Psoas muscle (tissue), 8 donors: Measurements from ENCODE around the gene OPA3. TPM values are rescaled to one million over a fixed set of nuclear protein-coding genes. Genes with fewer than 3 reads are reported as not detected.
A peak's percentile ranks its signal among the peaks of the same experiment; 100 is the strongest.

ENCODE experiments used
- ATAC-seq, 4 donors: fragments of 200-7000 bp; cut with Tn5 transposase; one replicate each; pipeline ENCODE4 v1.9.1; 2020; ENCODE audit warnings: moderate library complexity in 3 of 4, mild to moderate bottlenecking in 2 of 4
- DNase-seq, 2 donors: peaks; one replicate each; pipeline ENCODE4 v3.0.0-alpha.2; 2020
- H3K27ac ChIP-seq: fragments of 200-600 bp; one replicate; pipeline ENCODE4 v1.8.0; 2022
- H3K27me3 ChIP-seq, 3 donors: fragments of 200-600 bp in 1 of 3; one replicate each; pipeline versions ENCODE4 v1.6.1 to v1.8.0; 2013 to 2022; ENCODE audit warnings: low read length in 2 of 3, mild to moderate bottlenecking in 2 of 3, moderate library complexity in 1 of 3; ENCODE audit not compliant: insufficient read depth in 3 of 3
- H3K36me3 ChIP-seq, 2 donors: fragments of 200-600 bp in 1 of 2; one replicate each; pipeline versions ENCODE4 v1.6.1 to v1.8.0; 2013 to 2022; ENCODE audit warnings: low read depth in 1 of 2, mild to moderate bottlenecking in 1 of 2, moderate library complexity in 1 of 2; ENCODE audit not compliant: insufficient read depth in 1 of 2
- H3K4me1 ChIP-seq: fragments of 200-600 bp; one replicate; pipeline ENCODE4 v1.8.0; 2022
- H3K4me3 ChIP-seq: fragments of 200-600 bp; one replicate; pipeline ENCODE4 v1.8.0; 2022; ENCODE audit warnings: mild to moderate bottlenecking
- H3K9me3 ChIP-seq: fragments of 200-600 bp; one replicate; pipeline ENCODE4 v1.8.0; 2022
- WGBS, 3 donors: extraction: QIAGEN DNeasy Blood & Tissue Kit; methylation state at CpG; one replicate each; pipeline versions ENCODE4 v1.1.6 to v1.1.7; 2013; 5-methylcytosine and 5-hydroxymethylcytosine counted together
- intact Hi-C, 2 donors: fragments of 100-400 bp; cut with DNase I; formaldehyde crosslinking; loops; one replicate each; pipeline versions ENCODE4 v1.11.0 to v1.14.2; 2022
- polyA plus RNA-seq, 3 donors: library from polyadenylated mRNA; stranded (reverse); fragments of 200-250 nt; gene quantifications; one replicate each; pipeline ENCODE4 v1.2.3, GENCODE V29; 2013
- total RNA-seq, 4 donors: library from RNA; stranded (reverse); fragmentation: NEBNext Ultra II Directional in 2 of 4; extraction: Animal tissue kit (Norgen Biotek cat#: 25700) in 2 of 4; gene quantifications; one replicate each; pipeline versions ENCODE4 v1.2.1 to v1.2.4, GENCODE V29; 2021 to 2023
- TF ChIP-seq, protein P1 (sequence below): fragments of 200-600 bp; IDR thresholded peaks from one replicate; pipeline ENCODE4 v1.8.0; 2022; ENCODE audit warnings: antibody characterized with exemption
- donor health status: healthy with polysubstance abuse.
- donor health status: DM: no; HTN: no; CAD: no; lungs with moderate emphysema.
- donor health status: Bipolar disorder and iron deficiency.
- donor health status: healthy.
- donor health status: DM: yes; HTN: yes; CAD: no.
- donor health status: DM: no; HTN: no; CAD: no.
- donor health status: DM: no; HTN: no; CAD: no.
- donor health status: DM: yes; HTN: yes; CAD: no.

The OPA3 gene
- total and polyA plus RNA-seq, 7 donors: 9.1 to 27.6 (median 15.8) TPM

DNA sequence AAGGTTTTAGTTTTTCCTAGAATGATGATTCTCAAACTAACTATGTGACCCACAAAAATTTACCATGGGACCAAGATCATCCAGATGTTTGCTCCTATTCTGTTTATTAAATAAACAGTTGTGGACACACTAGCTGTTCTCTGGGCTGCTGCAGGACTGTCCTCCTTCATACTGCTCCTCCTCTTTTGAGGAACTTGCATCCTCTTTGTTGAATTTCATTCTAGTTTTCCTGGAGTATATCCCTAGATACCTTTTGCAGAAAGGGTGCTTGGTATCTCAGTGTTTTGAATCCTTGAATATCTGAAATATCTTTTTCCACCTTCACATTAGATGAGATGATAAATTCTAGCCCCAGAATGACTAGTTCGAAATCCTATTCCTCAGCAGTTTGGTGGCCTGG is 53.3 kb downstream of the OPA3 start:
- Histone ChIP-seq H3K4me3 (no peak overlapping the region), H3K4me1 (peaks cover 3% of the 10 kb centered on the region), H3K27ac (no peak overlapping the region), H3K36me3 (peaks cover 0 to 9% of the 10 kb centered on the region in 2 donors), H3K9me3 (no peaks in the 10 kb centered on the region), H3K27me3 (peaks cover 0 to 23% (median 4%) of the 10 kb centered on the region in 3 donors)
- DNase-seq (no peak), ATAC-seq (no peak)
- intact Hi-C loops: no loop called here
- 92 to 97% (median 97%) methylated on average over 1 of the region's 1 CpG for WGBS, 3 donors
- TF ChIP-seq, protein P1, sequence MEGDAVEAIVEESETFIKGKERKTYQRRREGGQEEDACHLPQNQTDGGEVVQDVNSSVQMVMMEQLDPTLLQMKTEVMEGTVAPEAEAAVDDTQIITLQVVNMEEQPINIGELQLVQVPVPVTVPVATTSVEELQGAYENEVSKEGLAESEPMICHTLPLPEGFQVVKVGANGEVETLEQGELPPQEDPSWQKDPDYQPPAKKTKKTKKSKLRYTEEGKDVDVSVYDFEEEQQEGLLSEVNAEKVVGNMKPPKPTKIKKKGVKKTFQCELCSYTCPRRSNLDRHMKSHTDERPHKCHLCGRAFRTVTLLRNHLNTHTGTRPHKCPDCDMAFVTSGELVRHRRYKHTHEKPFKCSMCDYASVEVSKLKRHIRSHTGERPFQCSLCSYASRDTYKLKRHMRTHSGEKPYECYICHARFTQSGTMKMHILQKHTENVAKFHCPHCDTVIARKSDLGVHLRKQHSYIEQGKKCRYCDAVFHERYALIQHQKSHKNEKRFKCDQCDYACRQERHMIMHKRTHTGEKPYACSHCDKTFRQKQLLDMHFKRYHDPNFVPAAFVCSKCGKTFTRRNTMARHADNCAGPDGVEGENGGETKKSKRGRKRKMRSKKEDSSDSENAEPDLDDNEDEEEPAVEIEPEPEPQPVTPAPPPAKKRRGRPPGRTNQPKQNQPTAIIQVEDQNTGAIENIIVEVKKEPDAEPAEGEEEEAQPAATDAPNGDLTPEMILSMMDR: no peak

DNA sequence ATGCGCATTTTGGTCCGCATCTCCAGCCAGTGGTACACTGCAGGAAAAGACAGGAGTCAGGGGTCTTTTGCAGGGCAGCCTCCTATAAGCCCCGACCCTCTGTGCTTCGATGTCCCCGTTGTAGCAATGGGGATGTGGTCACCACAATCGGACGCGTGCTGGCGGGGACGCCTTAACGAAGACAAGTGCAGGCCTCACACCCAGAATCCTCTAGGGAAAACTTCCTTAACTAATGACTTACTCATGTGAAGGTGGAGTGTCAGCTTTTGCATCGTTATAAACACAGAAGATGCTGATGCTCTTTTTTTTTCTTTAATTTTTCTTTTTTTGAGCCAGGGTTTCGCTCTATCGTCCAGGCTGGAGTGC is 55.2 kb downstream of the OPA3 start:
- Histone ChIP-seq H3K27ac (no peak overlapping the region), H3K4me3 (peak overlapping the region; percentile 25), H3K4me1 (peaks cover 3% of the 10 kb centered on the region), H3K36me3 (peaks cover 5 to 27% of the 10 kb centered on the region in 2 donors), H3K9me3 (no peaks in the 10 kb centered on the region), H3K27me3 (peaks cover 0 to 23% (median 4%) of the 10 kb centered on the region in 3 donors)
- DNase-seq (peak in 1 of 2 donors; percentile 45), ATAC-seq (no peak)
- intact Hi-C loops: no loop called here
- TF ChIP-seq, protein P1: no peak
- WGBS, 3 donors: 28 to 30% (median 29%) methylated on average over 14 of the region's 14 CpGs

DNA sequence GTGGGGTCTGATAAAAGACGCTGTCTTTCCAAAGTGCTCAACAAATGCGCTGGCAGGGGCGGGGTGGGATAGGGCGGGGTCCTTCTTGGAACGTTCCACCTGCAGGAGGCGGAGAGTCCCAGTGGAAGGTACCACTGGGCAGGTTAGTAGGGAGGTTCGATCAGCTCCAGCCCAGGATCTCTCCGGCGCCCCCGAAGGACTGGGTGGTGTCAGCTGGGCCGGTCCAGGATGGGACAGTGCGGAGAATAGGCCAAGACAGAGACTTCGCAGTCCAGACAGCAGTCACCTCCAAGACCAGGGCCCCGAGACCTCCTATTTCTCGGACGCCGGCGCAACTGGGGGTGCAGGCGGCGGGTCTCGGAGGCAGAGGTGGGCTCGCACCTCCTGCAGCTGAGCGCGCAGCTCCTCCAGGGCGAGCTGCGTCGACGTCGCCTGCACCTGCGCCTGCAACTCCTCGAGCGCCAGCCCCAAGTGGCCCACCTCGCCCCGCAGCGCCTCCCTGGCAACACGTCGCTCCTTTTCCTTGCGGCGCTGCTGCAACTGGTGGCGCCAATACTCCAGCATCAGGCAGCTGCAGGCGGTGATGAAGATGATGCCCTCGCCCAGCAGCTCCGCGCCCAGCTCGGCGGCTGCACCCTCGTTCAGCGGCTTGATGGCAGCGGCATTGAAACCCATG is 55.7 kb downstream of the OPA3 start:
- H3K36me3 ChIP-seq: peaks cover 8 to 29% of the 10 kb centered on the region in 2 donors
- H3K9me3 ChIP-seq: no peaks in the 10 kb centered on the region
- peaks cover 0 to 23% (median 4%) of the 10 kb centered on the region in 3 donors for H3K27me3 ChIP-seq
- ATAC-seq (peak; percentile 4 to 22 (median 17)), DNase-seq (peak in 1 of 2 donors; percentile 58)
- H3K4me3 ChIP-seq: peak overlapping the region; percentile 25
- TF ChIP-seq, protein P1: no peak
- intact Hi-C loops: no loop called here
- peaks cover 3% of the 10 kb centered on the region for H3K4me1 ChIP-seq
- WGBS, 3 donors: 8 to 10% (median 8%) methylated on average over 41 to 49 of the region's 49 CpGs
- no peak overlapping the region for H3K27ac ChIP-seq

DNA sequence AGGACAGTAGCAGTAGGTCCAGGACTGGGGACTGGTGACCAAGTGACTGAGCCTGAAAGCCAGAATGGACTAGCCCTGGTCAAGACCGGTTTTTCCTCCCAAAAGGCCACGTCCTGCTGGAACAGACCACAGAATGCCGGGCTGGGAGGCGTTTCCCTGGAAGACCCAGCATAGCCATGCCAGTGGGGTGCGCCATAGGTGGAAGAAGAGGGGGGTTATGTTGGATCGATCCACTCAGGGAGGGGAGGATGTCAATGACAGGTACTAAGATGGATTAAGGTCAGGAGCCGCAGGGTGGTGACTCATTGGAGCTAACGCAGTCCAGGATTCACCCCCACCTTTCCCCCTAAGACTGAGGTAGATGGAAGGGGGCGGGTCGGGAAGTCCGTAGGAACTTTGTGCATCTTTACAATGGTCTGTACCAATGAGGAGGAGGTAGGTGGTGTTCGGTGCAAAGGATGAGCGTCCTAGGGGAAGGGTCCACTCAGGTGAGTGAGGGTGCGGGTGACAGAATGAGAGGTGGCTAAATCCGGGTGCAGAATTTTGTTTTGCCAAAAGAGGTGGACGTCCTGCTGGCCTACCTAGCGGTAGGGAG is 56.4 kb downstream of the OPA3 start:
- DNase-seq (peak in 1 of 2 donors; percentile 48), ATAC-seq (peak in 1 of 4 donors; percentile 2)
- peaks cover 0 to 23% (median 4%) of the 10 kb centered on the region in 3 donors for H3K27me3 ChIP-seq
- intact Hi-C loops: no loop called here
- H3K4me1 ChIP-seq: peaks cover 4% of the 10 kb centered on the region
- no peaks in the 10 kb centered on the region for H3K9me3 ChIP-seq
- H3K36me3 ChIP-seq: peaks cover 8 to 32% of the 10 kb centered on the region in 2 donors
- no peak overlapping the region for H3K27ac ChIP-seq
- 33 to 37% (median 35%) methylated on average over 17 of the region's 17 CpGs for WGBS, 3 donors
- TF ChIP-seq, protein P1: no peak
- no peak overlapping the region for H3K4me3 ChIP-seq
